A673 (cell line): ENCODE measurements around the gene SCUBE1.

Source experiments
- CTCF ChIP-seq: fragments of 300-800, 200-600 bp; sonication (generic); conservative IDR thresholded peaks from 2 replicates; pipeline ENCODE4 v1.5.1; 2017; ENCODE audit warnings: low read depth, mild to moderate bottlenecking, antibody characterized with exemption, low read length, moderate library complexity, mixed read lengths
- EZH2 ChIP-seq: fragments of 200-600 bp; sonication (generic); IDR thresholded peaks from 2 replicates; pipeline ENCODE4 v1.6.1; 2017; ENCODE audit warnings: borderline replicate concordance, low read depth, mild to moderate bottlenecking, mixed read lengths, antibody characterized with exemption, low read length; ENCODE audit not compliant: poor library complexity, severe bottlenecking

GRCh38 chr22:43191831-43192230 is 151.3 kb downstream of the SCUBE1 start:
- TF ChIP-seq EZH2 (no peak), CTCF (no peak)
